Loucy (cell line): Measurements from ENCODE around the gene STIMATE.
A peak's percentile ranks its signal among the peaks of the same experiment; 100 is the strongest.

Experiments used
- H2AFZ ChIP-seq: fragments of 200-600 bp; sonication (generic); 2 replicates; pipeline ENCODE4 v1.6.0; 2016; ENCODE audit warnings: antibody characterized with exemption, mild to moderate bottlenecking, low read length, moderate library complexity
- H3F3A ChIP-seq: fragments of 200-600 bp; 2 replicates; pipeline ENCODE4 v1.6.0; 2016; ENCODE audit warnings: antibody characterized with exemption, low read depth, mild to moderate bottlenecking
- H3K27me3 ChIP-seq: fragments of 200-600 bp; sonication (generic); 2 replicates; pipeline ENCODE4 v1.6.1; 2014; ENCODE audit warnings: low read length, mild to moderate bottlenecking; ENCODE audit not compliant: insufficient read depth, poor library complexity, severe bottlenecking
- H3K36me3 ChIP-seq: fragments of 200-600 bp; sonication (generic); 2 replicates; pipeline ENCODE4 v1.6.1; 2016; ENCODE audit warnings: low read length; ENCODE audit not compliant: insufficient read depth
- H3K4me1 ChIP-seq: fragments of 200-600 bp; sonication (generic); 2 replicates; pipeline ENCODE4 v1.5.1; 2014; ENCODE audit warnings: low read length, mild to moderate bottlenecking; ENCODE audit not compliant: insufficient read depth, poor library complexity, severe bottlenecking
- H3K4me2 ChIP-seq: fragments of 200-600 bp; sonication (generic); 2 replicates; pipeline ENCODE4 v1.6.0; 2014; ENCODE audit warnings: antibody characterized with exemption, low read length, low read depth, mild to moderate bottlenecking; ENCODE audit not compliant: poor library complexity, severe bottlenecking
- H3K4me3 ChIP-seq: fragments of 200-600 bp; sonication (generic); 2 replicates; pipeline ENCODE4 v1.5.1; 2014; ENCODE audit warnings: low read length, mild to moderate bottlenecking, mixed read lengths; ENCODE audit not compliant: poor library complexity, severe bottlenecking
- H3K79me2 ChIP-seq: fragments of 200-600 bp; sonication (generic); 2 replicates; pipeline ENCODE4 v1.6.1; 2014; ENCODE audit warnings: low read length; ENCODE audit not compliant: insufficient read depth
- H3K9ac ChIP-seq: fragments of 200-600 bp; sonication (generic); 2 replicates; pipeline ENCODE4 v1.6.0; 2014; ENCODE audit warnings: mild to moderate bottlenecking, low read depth, low read length, moderate library complexity; ENCODE audit not compliant: poor library complexity, severe bottlenecking
- H3K9me2 ChIP-seq: fragments of 200-600 bp; sonication (generic); replicated peaks from 2 replicates; pipeline ENCODE4 v1.6.1; 2016; ENCODE audit warnings: low read depth, low read length, mixed read lengths
- H3K9me3 ChIP-seq: fragments of 200-600 bp; sonication (generic); 2 replicates; pipeline ENCODE4 v1.6.1; 2014; ENCODE audit warnings: mild to moderate bottlenecking, antibody characterized with exemption, low read length, low read depth; ENCODE audit not compliant: insufficient read depth
- H4K20me1 ChIP-seq: fragments of 200-600 bp; sonication (generic); 2 replicates; pipeline ENCODE4 v1.6.0; 2014; ENCODE audit warnings: antibody characterized with exemption, low read length, mild to moderate bottlenecking; ENCODE audit not compliant: insufficient read depth, poor library complexity, severe bottlenecking
- CTCF ChIP-seq: fragments of 200-600 bp; sonication (generic); conservative IDR thresholded peaks from 2 replicates; pipeline ENCODE4 v1.5.1; 2014; ENCODE audit warnings: mild to moderate bottlenecking, antibody characterized with exemption, low read length
- EZH2phosphoT487 ChIP-seq: fragments of 200-600 bp; IDR thresholded peaks from 2 replicates; pipeline ENCODE4 v1.6.1; 2018; ENCODE audit warnings: antibody characterized with exemption, mild to moderate bottlenecking, moderate library complexity, borderline replicate concordance

The STIMATE gene

GRCh38 chr3:52811452-52812011 lies 85.8 kb downstream of the STIMATE start:
- Histone ChIP-seq H3K4me1 (peaks cover 14% of the 10 kb centered on the region), H3K4me3 (no peak overlapping the region), H3K36me3 (no peaks in the 10 kb centered on the region), H3K9me2 (no peaks in the 10 kb centered on the region), H3K9me3 (no peaks in the 10 kb centered on the region), H3K79me2 (no peaks in the 10 kb centered on the region), H3K9ac (no peak overlapping the region), H3K4me2 (no peak overlapping the region), H4K20me1 (no peaks in the 10 kb centered on the region), H2AFZ (no peak overlapping the region), H3K27me3 (no peaks in the 10 kb centered on the region), H3F3A (no peaks in the 10 kb centered on the region)
- TF ChIP-seq CTCF = no peak
- no peak for TF ChIP-seq EZH2phosphoT487

GRCh38 chr3:52810923-52811322 lies 86.4 kb downstream of the STIMATE start:
- H3K36me3 ChIP-seq = no peaks in the 10 kb centered on the region
- H3K9ac ChIP-seq = no peak overlapping the region
- no peak for TF ChIP-seq EZH2phosphoT487
- no peak for TF ChIP-seq CTCF
- H3K79me2 ChIP-seq = no peaks in the 10 kb centered on the region
- no peaks in the 10 kb centered on the region for H3K9me2 ChIP-seq
- H3K4me3 ChIP-seq = no peak overlapping the region
- peaks cover 14% of the 10 kb centered on the region for H3K4me1 ChIP-seq
- no peaks in the 10 kb centered on the region for H3K9me3 ChIP-seq
- no peak overlapping the region for H3K4me2 ChIP-seq
- no peaks in the 10 kb centered on the region for H4K20me1 ChIP-seq
- no peaks in the 10 kb centered on the region for H3K27me3 ChIP-seq
- H3F3A ChIP-seq = no peaks in the 10 kb centered on the region
- no peak overlapping the region for H2AFZ ChIP-seq

- TF ChIP-seq EZH2phosphoT487 (no peak), CTCF (no peak)
- Histone ChIP-seq H3K4me2 (peak overlapping the region; percentile 8), H3F3A (no peaks in the 10 kb centered on the region), H3K9me2 (no peaks in the 10 kb centered on the region), H3K4me3 (no peak overlapping the region), H3K79me2 (no peaks in the 10 kb centered on the region), H2AFZ (no peak overlapping the region), H3K4me1 (peaks cover 14% of the 10 kb centered on the region), H4K20me1 (no peaks in the 10 kb centered on the region), H3K9ac (peak overlapping the region; percentile 1), H3K9me3 (no peaks in the 10 kb centered on the region), H3K27me3 (no peaks in the 10 kb centered on the region), H3K36me3 (no peaks in the 10 kb centered on the region)
Measured at GRCh38 chr3:52809662-52810377, 87.5 kb downstream of the STIMATE start.
